Heart right ventricle (tissue), 16 donors: ENCODE data around the gene DBH. TPM values are rescaled to one million over a fixed set of nuclear protein-coding genes. Genes with fewer than 3 reads are reported as not detected.

Source experiments
- ATAC-seq, 8 donors: fragments of 200-7000 bp; cut with Tn5 transposase; one replicate each; pipeline ENCODE4 v1.9.1; 2020; ENCODE audit warnings: mild to moderate bottlenecking in 8 of 8, moderate library complexity in 8 of 8, moderate number of reproducible peaks in 1 of 8
- DNase-seq, 2 donors: peaks; one replicate each; pipeline ENCODE4 v3.0.0-alpha.2; 2020
- H3K27ac ChIP-seq, 10 donors: fragments of 200-600 bp; sonication (generic) in 2 of 10; one replicate each; pipeline versions ENCODE4 v1.5.0 to v1.8.0; 2020 to 2022; ENCODE audit warnings: mild to moderate bottlenecking in 3 of 10
- H3K27me3 ChIP-seq, 7 donors: fragments of 200-600 bp; one replicate each; pipeline ENCODE4 v1.8.0; 2021 to 2022; ENCODE audit warnings: mild to moderate bottlenecking in 2 of 7
- H3K36me3 ChIP-seq, 9 donors: fragments of 200-600 bp; sonication (generic) in 1 of 9; one replicate each; pipeline versions ENCODE4 v1.5.0 to v1.8.0; 2020 to 2022; ENCODE audit warnings: mild to moderate bottlenecking in 2 of 9
- H3K4me1 ChIP-seq, 9 donors: fragments of 200-600 bp; sonication (generic) in 1 of 9; one replicate each; pipeline versions ENCODE4 v1.5.0 to v1.8.0; 2020 to 2022; ENCODE audit warnings: mild to moderate bottlenecking in 4 of 9
- H3K4me3 ChIP-seq, 10 donors: fragments of 200-600 bp; sonication (generic) in 2 of 10; one replicate each; pipeline versions ENCODE4 v1.5.0 to v1.8.0; 2020 to 2022; ENCODE audit warnings: mild to moderate bottlenecking in 7 of 10, moderate library complexity in 2 of 10
- H3K9me3 ChIP-seq, 11 donors: fragments of 200-600 bp in 10 of 11; sonication (generic) in 2 of 11; one replicate each; pipeline versions ENCODE4 v1.5.0 to v1.8.0; 2013 to 2022; ENCODE audit warnings: mild to moderate bottlenecking in 2 of 11, control low read depth in 1 of 11, moderate library complexity in 1 of 11
- WGBS, 2 donors: extraction: QIAGEN DNeasy Blood & Tissue Kit; methylation state at CpG; one replicate each; pipeline ENCODE4 v1.1.7; 2013; ENCODE audit warnings: inconsistent platforms in 1 of 2; 5-methylcytosine and 5-hydroxymethylcytosine counted together
- intact Hi-C, 10 donors: fragments of 100-400 bp; cut with DNase I; formaldehyde crosslinking; loops; one replicate each; pipeline versions ENCODE4 v1.11.1 to v1.14.2; 2022
- polyA plus RNA-seq, 2 donors: library from polyadenylated mRNA; stranded (reverse); fragments of 200-250 nt; gene quantifications; one replicate each; pipeline ENCODE4 v1.2.3, GENCODE V29; 2013
- total RNA-seq, 10 donors: library from RNA; stranded (reverse); fragmentation: NEBNext Ultra II Directional in 3 of 10; extraction: Animal tissue kit (Norgen Biotek cat#: 25700) in 3 of 10; gene quantifications; one replicate each; pipeline versions ENCODE4 v1.2.1 to v1.2.4, GENCODE V29; 2021 to 2023
- TF ChIP-seq, protein P1 (sequence below), 9 donors: fragments of 200-600 bp; sonication (generic) in 2 of 9; IDR thresholded peaks; one replicate each; pipeline versions ENCODE4 v1.5.0 to v1.8.0; 2021 to 2022; ENCODE audit warnings: antibody characterized with exemption in 9 of 9, mild to moderate bottlenecking in 5 of 9, moderate library complexity in 1 of 9
- donor health status: Arrhythmogenic right ventricular cardiomyopathy.
- donor health status: ischemic (EF 13 %, LVEDD 7.1; RV severe dilation, severe dysfunction).
- donor health status: healthy with polysubstance abuse.
- donor health status: DM: no; HTN: yes; CAD: no.
- donor health status: DM: no; HTN: no; CAD: no.
- donor health status: ischemic (EF 25% LVEDD 6.9; RV normal size, moderate dysfunction).
- donor health status: ischemic (EF 25% LVEDD 5.7; RV mildly dilated, moderate dysfunction).
- donor health status: healthy.
- donor health status: DM: yes; HTN: yes; CAD: no.
- donor health status: Ischemic cardiomyopathy.
- donor health status: ischemic (EF 35%, LVEDD 5.7; RV mildly dilated, moderate dysfunction).
- donor health status: nonischemic (EF 11% LVEDD 7.7; RV severe dilation, severe dysfunction).
- donor health status: DM: yes; HTN: yes; CAD: no.
- donor health status: PGD.
- donor health status: ischemic (EF 29% LVEDD 5.4; RV normal size, mild dysfunction).
- donor health status: nonischemic (EF 23%, LVEDD 6.1; RV moderate dilation, normal function).

DBH gene
- total and polyA plus RNA-seq, 12 donors: 0.01 to 0.09 TPM; not detected in 10

DNA sequence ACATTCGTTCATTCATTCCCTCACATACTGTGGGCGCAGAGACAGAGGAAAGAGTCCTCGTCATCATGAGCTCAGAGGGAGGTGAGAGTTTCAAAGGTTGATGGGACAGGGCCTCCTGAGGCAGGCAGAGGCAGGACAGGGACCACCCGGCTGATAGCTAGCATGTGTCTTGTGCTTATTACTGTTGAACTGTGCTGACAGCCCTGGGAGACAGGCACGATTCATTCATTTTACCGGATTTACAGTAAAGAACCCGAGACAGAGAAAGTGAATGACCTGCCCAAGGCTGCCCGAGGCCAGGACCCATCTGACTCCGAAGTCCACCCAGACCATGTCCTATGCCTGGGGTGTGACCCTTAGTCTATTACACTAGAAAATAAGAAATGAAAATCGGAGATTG is 22.1 kb upstream of the DBH start:
- TF ChIP-seq, protein P1, sequence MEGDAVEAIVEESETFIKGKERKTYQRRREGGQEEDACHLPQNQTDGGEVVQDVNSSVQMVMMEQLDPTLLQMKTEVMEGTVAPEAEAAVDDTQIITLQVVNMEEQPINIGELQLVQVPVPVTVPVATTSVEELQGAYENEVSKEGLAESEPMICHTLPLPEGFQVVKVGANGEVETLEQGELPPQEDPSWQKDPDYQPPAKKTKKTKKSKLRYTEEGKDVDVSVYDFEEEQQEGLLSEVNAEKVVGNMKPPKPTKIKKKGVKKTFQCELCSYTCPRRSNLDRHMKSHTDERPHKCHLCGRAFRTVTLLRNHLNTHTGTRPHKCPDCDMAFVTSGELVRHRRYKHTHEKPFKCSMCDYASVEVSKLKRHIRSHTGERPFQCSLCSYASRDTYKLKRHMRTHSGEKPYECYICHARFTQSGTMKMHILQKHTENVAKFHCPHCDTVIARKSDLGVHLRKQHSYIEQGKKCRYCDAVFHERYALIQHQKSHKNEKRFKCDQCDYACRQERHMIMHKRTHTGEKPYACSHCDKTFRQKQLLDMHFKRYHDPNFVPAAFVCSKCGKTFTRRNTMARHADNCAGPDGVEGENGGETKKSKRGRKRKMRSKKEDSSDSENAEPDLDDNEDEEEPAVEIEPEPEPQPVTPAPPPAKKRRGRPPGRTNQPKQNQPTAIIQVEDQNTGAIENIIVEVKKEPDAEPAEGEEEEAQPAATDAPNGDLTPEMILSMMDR (IDR thresholded peaks at IDR 0.05): no peak
- Histone ChIP-seq H3K27me3 (peaks cover 0 to 97% (median 90%) of the 10 kb centered on the region in 7 donors), H3K4me3 (no peak overlapping the region), H3K36me3 (no peaks in the 10 kb centered on the region), H3K4me1 (no peaks in the 10 kb centered on the region), H3K27ac (no peak overlapping the region), H3K9me3 (no peaks in the 10 kb centered on the region)
- 67 to 70% methylated on average over 10 of the region's 10 CpGs for WGBS, 2 donors
- intact Hi-C loops: loop anchor here in 1 of 10 donors (10.0 kb wide), 1 partner anchor 111 kb away; no protein-coding TSS in a partner anchor
- no peak for DNase-seq
- no peak for ATAC-seq

DNA sequence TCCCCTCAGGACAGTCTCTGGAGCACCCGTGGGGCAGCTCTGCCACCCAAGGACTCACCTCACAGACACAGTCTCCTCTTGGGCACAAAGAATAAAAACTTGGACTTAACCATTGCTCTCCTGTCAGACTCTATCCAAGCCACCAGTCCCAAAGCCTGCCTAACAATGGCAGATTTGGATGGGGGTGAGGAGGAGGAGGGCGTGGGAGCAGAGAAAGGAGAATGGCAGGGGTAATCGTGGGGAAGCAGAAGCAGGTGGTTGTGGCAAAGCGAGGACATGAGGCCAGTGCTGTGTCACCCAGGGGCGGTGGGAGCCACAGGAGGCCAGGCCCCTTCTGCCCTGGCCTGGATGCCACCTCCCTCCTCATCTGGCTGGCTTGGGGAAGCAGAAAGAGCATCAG is 21.5 kb upstream of the DBH start:
- H3K27me3 ChIP-seq: peaks cover 0 to 95% (median 88%) of the 10 kb centered on the region in 7 donors

DNA sequence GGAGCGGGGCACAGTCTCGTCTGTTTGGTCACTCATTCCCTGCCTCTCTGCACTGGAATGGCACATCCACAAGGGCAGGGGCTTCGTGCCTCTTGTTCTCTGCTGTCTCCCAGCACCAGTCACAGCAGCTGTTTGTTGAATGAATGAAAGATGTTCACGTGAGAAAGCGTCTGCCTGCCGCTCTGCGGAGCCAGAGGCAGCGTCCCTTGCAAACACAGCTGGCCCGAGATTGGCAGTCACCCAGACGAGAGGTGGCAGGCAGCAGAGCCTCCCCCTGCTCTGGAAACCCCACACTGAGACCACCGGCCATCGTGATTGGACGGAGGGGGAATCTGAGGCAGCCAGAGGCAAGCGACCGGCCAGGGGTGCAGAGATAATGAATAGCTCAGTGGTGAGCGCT is 21.0 kb upstream of the DBH start:
- intact Hi-C loops: loop anchor here in 1 of 10 donors (10.0 kb wide), 1 partner anchor 110 kb away; no protein-coding TSS in a partner anchor
- no peaks in the 10 kb centered on the region for H3K4me1 ChIP-seq
- no peak overlapping the region for H3K4me3 ChIP-seq
- TF ChIP-seq, protein P1 (IDR thresholded peaks at IDR 0.05): no peak
- DNase-seq (no peak), ATAC-seq (no peak)
- no peaks in the 10 kb centered on the region for H3K36me3 ChIP-seq
- 34% methylated on average over 16 of the region's 16 CpGs for WGBS, 2 donors
- no peak overlapping the region for H3K27ac ChIP-seq
- H3K9me3 ChIP-seq: no peaks in the 10 kb centered on the region
- H3K27me3 ChIP-seq: peaks cover 0 to 92% (median 83%) of the 10 kb centered on the region in 7 donors

More for the DNA sequence above, 21.5 kb upstream of the DBH start:
- H3K36me3 ChIP-seq: no peaks in the 10 kb centered on the region
- H3K9me3 ChIP-seq: no peaks in the 10 kb centered on the region
- H3K27ac ChIP-seq: no peak overlapping the region
- intact Hi-C loops: loop anchor here in 1 of 10 donors (10.0 kb wide), 1 partner anchor 110 kb away; no protein-coding TSS in a partner anchor
- H3K4me1 ChIP-seq: no peaks in the 10 kb centered on the region
- TF ChIP-seq, protein P1 (IDR thresholded peaks at IDR 0.05): no peak
- DNase-seq (no peak), ATAC-seq (no peak)
- no peak overlapping the region for H3K4me3 ChIP-seq
- WGBS, 2 donors: 61 to 72% methylated on average over 5 of the region's 5 CpGs

DNA sequence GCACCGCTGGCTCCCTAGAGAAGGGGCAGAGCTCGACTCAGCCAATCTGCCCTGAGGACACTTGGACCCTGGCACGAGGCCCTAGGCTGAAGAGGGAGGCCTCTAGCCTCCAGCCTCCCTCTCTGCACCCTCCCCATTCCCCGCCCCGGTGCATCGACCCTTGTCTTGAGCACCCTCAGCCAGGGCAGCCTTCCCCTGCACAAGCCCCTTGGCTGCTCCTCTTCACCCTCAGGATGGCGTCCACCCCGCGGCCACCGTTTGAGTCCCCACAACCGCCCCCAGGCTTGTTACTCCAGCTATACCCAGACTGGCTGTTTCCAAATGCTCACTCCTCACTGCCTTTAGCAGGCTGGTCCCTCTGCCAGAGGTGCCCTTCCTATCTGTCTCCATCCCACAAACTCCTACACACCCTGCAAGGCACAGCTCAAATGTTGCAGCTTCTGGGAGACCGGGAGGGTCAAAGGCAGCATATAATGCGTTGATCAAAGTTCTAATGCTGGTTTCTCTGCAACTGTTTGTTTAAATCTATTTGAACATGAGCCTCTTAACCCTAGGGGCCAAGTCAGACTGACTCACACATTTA is 20.5 kb upstream of the DBH start:
- ATAC-seq (no peak), DNase-seq (no peak)
- 69 to 77% methylated on average over 13 of the region's 13 CpGs for WGBS, 2 donors
- TF ChIP-seq, protein P1 (IDR thresholded peaks at IDR 0.05): no peak
- Histone ChIP-seq H3K9me3 (no peaks in the 10 kb centered on the region), H3K4me3 (no peak overlapping the region), H3K27me3 (peaks cover 0 to 90% (median 78%) of the 10 kb centered on the region in 7 donors), H3K4me1 (no peaks in the 10 kb centered on the region), H3K27ac (no peak overlapping the region), H3K36me3 (no peaks in the 10 kb centered on the region)
- intact Hi-C loops: loop anchor here in 1 of 10 donors (10.0 kb wide), 1 partner anchor 109 kb away; no protein-coding TSS in a partner anchor
